ENCODE results near the gene LLGL1.

GRCh38 chr17:18246880-18247612 is 21.6 kb downstream of the LLGL1 start:
- TF ChIP-seq CTCF (IDR thresholded peaks at IDR 0.05; ENCODE audit: insufficient read depth, low read depth, low read length), result no peak
- TF ChIP-seq EZH2 (IDR thresholded peaks at IDR 0.05; ENCODE audit: insufficient read depth, low read length), result no peak

Measured in astrocyte (in vitro differentiated cells and primary cell).